VCaP (cell line): ENCODE data around the gene HLCS.

Experiments
- H3K27ac ChIP-seq: fragments of 450-650 bp; 2 replicates; pipeline ENCODE4 v1.5.1; 2017
- TF ChIP-seq, protein P1 (sequence below): fragments of 450-650 bp; conservative IDR thresholded peaks from 2 replicates; pipeline ENCODE4 v1.5.1; 2017; ENCODE audit warnings: mild to moderate bottlenecking, moderate library complexity

The HLCS gene

DNA sequence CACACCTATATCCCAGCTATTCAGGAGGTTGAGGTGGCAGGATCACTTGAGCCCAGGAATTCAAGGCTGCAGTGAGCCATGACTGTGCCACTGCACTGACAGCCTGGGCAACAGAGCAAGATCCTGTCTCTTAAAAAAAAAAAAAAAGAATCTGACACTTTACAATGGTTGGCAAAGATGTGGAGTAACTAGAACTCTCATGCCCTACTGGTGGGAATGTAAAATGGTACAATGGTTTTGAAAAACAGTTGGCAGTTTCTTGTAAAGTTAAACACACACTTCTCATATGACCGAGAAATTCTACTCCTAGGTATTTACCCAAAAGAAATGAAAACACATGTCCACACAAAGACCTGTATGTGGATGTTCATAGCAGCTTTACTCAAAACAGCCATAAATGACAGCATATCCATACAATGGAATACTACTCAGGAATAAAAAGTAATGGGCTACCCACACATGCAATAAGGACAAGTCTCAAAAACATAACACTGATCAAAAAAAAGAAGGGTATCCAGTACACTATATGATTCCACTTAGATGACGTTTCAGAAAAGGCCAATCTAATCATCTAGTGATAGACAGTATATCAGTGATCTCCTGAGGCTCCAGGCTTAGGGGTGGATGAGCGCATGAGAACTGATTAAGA is 58.1 kb downstream of the HLCS start:
- TF ChIP-seq, protein P1, sequence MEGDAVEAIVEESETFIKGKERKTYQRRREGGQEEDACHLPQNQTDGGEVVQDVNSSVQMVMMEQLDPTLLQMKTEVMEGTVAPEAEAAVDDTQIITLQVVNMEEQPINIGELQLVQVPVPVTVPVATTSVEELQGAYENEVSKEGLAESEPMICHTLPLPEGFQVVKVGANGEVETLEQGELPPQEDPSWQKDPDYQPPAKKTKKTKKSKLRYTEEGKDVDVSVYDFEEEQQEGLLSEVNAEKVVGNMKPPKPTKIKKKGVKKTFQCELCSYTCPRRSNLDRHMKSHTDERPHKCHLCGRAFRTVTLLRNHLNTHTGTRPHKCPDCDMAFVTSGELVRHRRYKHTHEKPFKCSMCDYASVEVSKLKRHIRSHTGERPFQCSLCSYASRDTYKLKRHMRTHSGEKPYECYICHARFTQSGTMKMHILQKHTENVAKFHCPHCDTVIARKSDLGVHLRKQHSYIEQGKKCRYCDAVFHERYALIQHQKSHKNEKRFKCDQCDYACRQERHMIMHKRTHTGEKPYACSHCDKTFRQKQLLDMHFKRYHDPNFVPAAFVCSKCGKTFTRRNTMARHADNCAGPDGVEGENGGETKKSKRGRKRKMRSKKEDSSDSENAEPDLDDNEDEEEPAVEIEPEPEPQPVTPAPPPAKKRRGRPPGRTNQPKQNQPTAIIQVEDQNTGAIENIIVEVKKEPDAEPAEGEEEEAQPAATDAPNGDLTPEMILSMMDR, result no peak
- no peak overlapping the region for H3K27ac ChIP-seq

DNA sequence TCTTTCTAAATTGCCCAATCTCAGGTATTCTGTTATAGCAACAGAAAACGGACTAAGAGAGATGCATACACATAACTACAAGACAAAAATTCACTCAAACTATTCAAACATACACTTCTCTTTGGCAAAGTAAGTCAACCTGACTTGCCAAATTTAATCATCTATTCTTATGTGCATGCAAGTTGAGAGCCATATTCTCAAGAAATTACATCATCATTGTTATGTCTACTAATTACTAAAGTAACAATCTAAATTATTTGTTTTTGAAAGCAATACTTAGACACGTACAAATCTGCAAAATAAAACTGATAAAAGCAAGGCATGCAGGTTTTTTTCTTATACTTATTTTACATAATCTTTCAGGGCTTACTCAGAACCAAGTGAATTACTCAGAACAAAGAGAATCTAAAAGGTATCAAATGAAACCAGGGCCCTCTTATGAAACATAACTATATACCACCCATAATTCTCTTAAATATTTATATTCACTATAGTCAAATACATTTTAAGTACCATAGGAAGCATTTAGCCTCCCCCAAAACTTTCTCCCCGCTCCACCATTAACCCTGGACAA is 62.3 kb downstream of the HLCS start:
- TF ChIP-seq, protein P1, result no peak
- H3K27ac ChIP-seq, result no peak overlapping the region

DNA sequence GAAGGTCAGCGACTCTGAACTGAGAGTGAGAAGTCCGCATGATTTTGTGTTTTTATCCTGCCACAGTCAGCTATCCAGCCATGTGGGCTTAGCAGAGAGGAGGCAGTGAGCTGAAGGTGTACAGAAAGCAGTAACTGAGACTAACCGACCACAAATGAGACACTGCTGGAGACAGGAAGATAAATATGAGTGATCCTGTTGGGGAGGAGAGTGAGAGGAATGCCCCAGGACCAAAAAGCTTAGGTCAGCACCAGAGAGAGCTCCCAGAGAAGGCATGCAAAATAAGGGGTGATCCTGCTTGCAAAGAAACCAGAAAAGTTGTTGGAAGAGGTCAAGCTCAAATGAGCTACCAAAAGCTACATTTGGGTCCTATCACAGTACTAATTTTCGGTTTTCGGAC is 63.7 kb downstream of the HLCS start:
- no peak overlapping the region for H3K27ac ChIP-seq
- TF ChIP-seq, protein P1, result no peak

DNA sequence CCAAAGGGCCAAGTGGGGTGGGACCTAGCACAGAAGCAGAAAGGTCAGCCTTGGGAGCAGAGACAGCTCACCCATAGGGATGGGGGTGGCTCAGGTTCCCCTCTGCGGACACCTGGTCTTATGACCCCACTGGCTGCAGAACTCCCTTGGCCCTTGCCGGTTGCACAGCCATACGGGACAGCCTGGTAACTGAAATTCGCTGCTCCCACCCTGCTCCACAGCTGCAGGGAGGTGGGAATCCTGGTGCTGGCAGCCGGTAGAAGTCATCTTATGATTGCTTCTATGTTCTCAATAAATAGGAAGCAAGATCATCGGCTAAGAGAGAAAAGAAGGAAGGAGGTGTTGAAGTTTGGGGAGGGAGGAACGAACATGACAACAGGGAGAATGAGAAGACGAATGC is 64.1 kb downstream of the HLCS start:
- TF ChIP-seq, protein P1, result no peak
- no peak overlapping the region for H3K27ac ChIP-seq

DNA sequence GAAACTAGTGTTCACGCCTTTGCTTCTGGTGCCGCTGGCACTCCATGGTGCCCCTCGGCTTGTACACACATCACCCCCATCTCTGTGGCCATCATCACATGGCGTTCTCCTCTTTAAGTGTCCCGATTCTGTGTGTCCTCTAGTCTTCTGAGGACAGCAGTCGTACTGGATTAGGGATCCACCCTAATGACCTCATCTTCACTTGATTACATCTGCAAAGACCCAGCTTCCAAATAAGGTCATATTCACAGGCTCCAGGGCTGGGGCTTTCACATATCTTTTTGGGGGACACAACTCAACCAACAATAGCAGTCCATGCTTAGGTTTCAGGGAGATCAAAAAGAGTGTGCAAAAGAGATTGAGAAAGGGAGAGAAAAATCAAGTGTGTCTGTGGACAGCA is 64.9 kb downstream of the HLCS start:
- no peak overlapping the region for H3K27ac ChIP-seq

DNA sequence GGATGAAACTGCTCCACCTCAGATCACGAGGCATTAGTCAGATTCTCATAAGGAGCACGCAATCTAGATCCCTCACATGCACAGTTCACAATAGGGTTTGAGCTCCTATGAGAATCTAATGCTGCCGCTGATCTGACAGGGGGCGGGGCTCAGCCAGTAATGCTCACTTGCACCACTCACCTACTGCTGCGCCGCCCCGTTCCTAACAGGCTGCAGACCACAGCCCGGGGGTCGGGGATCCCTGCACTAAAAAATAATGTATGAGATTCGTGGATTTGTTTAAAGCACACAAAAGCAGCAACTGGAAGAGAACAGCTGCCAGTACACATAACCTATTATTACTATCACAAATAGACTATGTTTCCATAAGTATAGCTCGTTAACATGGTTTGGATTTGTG is 72.9 kb downstream of the HLCS start:
- TF ChIP-seq, protein P1, result no peak
- H3K27ac ChIP-seq, result no peak overlapping the region

More for the DNA sequence above, 64.9 kb downstream of the HLCS start:
- TF ChIP-seq, protein P1, result no peak

DNA sequence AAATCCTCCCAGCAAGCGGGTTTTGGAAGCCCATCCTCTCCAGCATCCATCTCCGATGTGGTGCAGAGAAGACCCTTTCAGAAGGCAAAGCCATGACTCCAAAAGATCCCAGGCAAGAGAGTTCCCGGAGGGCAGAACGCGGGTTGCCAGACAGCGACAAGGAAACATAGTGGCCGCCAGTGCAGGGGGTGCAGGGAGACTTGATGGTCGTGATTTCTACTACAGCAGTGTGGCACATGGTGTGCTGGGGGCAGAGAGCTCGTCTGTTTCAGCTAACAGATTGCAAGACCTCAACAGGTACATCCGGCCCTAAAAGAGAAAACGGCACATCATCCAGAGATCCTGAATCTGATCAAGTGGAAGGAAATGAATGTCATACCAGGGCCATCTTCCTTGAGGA is 74.3 kb downstream of the HLCS start:
- TF ChIP-seq, protein P1, result no peak
- no peak overlapping the region for H3K27ac ChIP-seq
